GM12878 (cell line): ENCODE measurements around the gene SLC12A5. TPM values are rescaled to one million over a fixed set of nuclear protein-coding genes. Genes with fewer than 3 reads are reported as not detected.

Experiments
- ATAC-seq: fragments of 200-7000 bp; cut with Tn5 transposase; 3 replicates; pipeline ENCODE4 v1.9.1; 2020; ENCODE audit warnings: mild to moderate bottlenecking, moderate library complexity
- BruUV-seq: library from RNA; stranded (reverse); fragments of 400-500 nt; replicated peaks from 2 replicates; lab custom pipeline; 2021; lab: Mats Ljungman, UMichigan
- CTCF ChIA-PET: fragments of 300-600 bp; sonication (Branson Sonifier 250); formaldehyde crosslinking; extraction: SDS; loops from one replicate; lab custom pipeline; 2021; ENCODE audit warnings: inconsistent platforms; lab: Yijun Ruan, JAX
- POLR2A ChIA-PET: fragments of 350-600 bp; formaldehyde crosslinking; extraction: SDS; loops from one replicate; lab custom pipeline; 2021; ENCODE audit warnings: inconsistent platforms; lab: Charles Lee
- RAD21 ChIA-PET: fragments of 300-600 bp; sonication (Branson Sonifier 250); formaldehyde crosslinking; loops from one replicate; lab custom pipeline; 2023; ENCODE audit warnings: antibody characterized with exemption; ENCODE audit not compliant: unreplicated experiment; lab: Charles Lee
- SMC1A ChIA-PET: fragments of 300-600 bp; sonication (Branson Sonifier 250); formaldehyde crosslinking; loops from one replicate; lab custom pipeline; 2023; ENCODE audit not compliant: unreplicated experiment, uncharacterized antibody; lab: Charles Lee
- DNase-seq: peaks from one replicate; pipeline ENCODE4 v3.0.0-alpha.2; 2011; ENCODE audit warnings: low read depth, low spot score
- FAIRE-seq: peaks from 3 replicates; lab custom pipeline; 2011; peaks lifted over from hg19 to GRCh38; lab: Jason Lieb, UNC
- H2AFZ ChIP-seq: 2 replicates; pipeline ENCODE4 v1.6.0; 2011; ENCODE audit warnings: low read depth, low read length, control low read depth; ENCODE audit not compliant: control insufficient read depth
- H3K27ac ChIP-seq: 2 replicates; pipeline ENCODE4 v1.5.1; 2011; ENCODE audit warnings: control low read depth; ENCODE audit not compliant: control insufficient read depth, insufficient read depth
- H3K27me3 ChIP-seq, 2 experiments: replicated peaks in 1 of 2; 2 replicates each; pipeline versions ENCODE4 v1.6.0 to v1.6.1; 2011; ENCODE audit warnings: low read length in 1 of 2; ENCODE audit not compliant: control insufficient read depth in 2 of 2, insufficient read depth in 2 of 2
- H3K36me3 ChIP-seq, 2 experiments: 2 replicates each; pipeline ENCODE4 v1.5.1; 2011; ENCODE audit warnings: low read length in 1 of 2; ENCODE audit not compliant: control insufficient read depth in 2 of 2, insufficient read depth in 2 of 2
- H3K4me1 ChIP-seq: 2 replicates; pipeline ENCODE4 v1.6.1; 2011; ENCODE audit warnings: mild to moderate bottlenecking, low read length, moderate library complexity, mixed read lengths; ENCODE audit not compliant: control insufficient read depth, insufficient read depth
- H3K4me2 ChIP-seq: 2 replicates; pipeline ENCODE4 v1.6.0; 2011; ENCODE audit warnings: control low read depth; ENCODE audit not compliant: control insufficient read depth, insufficient read depth
- H3K4me3 ChIP-seq: fragments of 200-600 bp; sonication (generic); 2 replicates; pipeline ENCODE4 v1.5.1; 2016
- H3K79me2 ChIP-seq: 2 replicates; pipeline ENCODE4 v1.6.0; 2011; ENCODE audit warnings: low read length; ENCODE audit not compliant: control insufficient read depth, insufficient read depth
- H3K9ac ChIP-seq: 2 replicates; pipeline ENCODE4 v1.8.0; 2011; ENCODE audit warnings: low read length, control low read depth, mixed read lengths; ENCODE audit not compliant: control insufficient read depth, insufficient read depth
- H3K9me3 ChIP-seq: replicated peaks from 3 replicates; pipeline ENCODE4 v1.5.1; 2011; ENCODE audit warnings: mild to moderate bottlenecking, low read length; ENCODE audit not compliant: control insufficient read depth, insufficient read depth
- H4K20me1 ChIP-seq: 2 replicates; pipeline ENCODE4 v1.6.0; 2011; ENCODE audit not compliant: control insufficient read depth, insufficient read depth
- BACH1 ChIP-seq: fragments of 450-650 bp; IDR thresholded peaks from 2 replicates; pipeline ENCODE4 v1.6.1; 2017; ENCODE audit warnings: mild to moderate bottlenecking, borderline replicate concordance
- BCL11A ChIP-seq: IDR thresholded peaks from 2 replicates; pipeline ENCODE4 v1.6.1; 2011; ENCODE audit warnings: low read depth, low read length
- ESRRA ChIP-seq: IDR thresholded peaks from 2 replicates; pipeline ENCODE4 v1.6.1; 2012; ENCODE audit warnings: mild to moderate bottlenecking, low read length, improper control_type of control experiment
- ETV6 ChIP-seq, 2 experiments: fragments of 450-650 bp in 1 of 2; IDR thresholded peaks in 1 of 2; conservative IDR thresholded peaks in 1 of 2; 2 replicates each; pipeline ENCODE4 v1.6.1; 2014; ENCODE audit warnings: antibody characterized with exemption in 1 of 2, borderline replicate concordance in 1 of 2, low read depth in 1 of 2, mild to moderate bottlenecking in 1 of 2, moderate library complexity in 1 of 2
- JUNB ChIP-seq: IDR thresholded peaks from 2 replicates; pipeline ENCODE4 v1.6.1; 2016; ENCODE audit warnings: antibody characterized with exemption, mild to moderate bottlenecking
- POLR2AphosphoS2 ChIP-seq: IDR thresholded peaks from 2 replicates; pipeline ENCODE4 v1.6.1; 2011; ENCODE audit warnings: low read depth, mild to moderate bottlenecking, low read length, improper control_type of control experiment, moderate library complexity
- TAF1 ChIP-seq: IDR thresholded peaks from 2 replicates; pipeline ENCODE4 v1.6.1; 2011; ENCODE audit warnings: mild to moderate bottlenecking, low read depth, low read length, borderline replicate concordance
- TCF12 ChIP-seq: IDR thresholded peaks from 2 replicates; pipeline ENCODE4 v1.6.1; 2011; ENCODE audit warnings: low read depth, mild to moderate bottlenecking, low read length
- ZZZ3 ChIP-seq: IDR thresholded peaks from 2 replicates; pipeline ENCODE4 v1.6.1; 2011; ENCODE audit warnings: low read depth; ENCODE audit not compliant: control insufficient read depth, insufficient read length
- in situ Hi-C: fragments of 300-500 bp; cut with MboI; formaldehyde crosslinking; loops from 9 replicates; pipeline ENCODE4 v1.14.3; 2018; ENCODE audit warnings: mixed read lengths
- intact Hi-C: fragments of 100-400 bp; cut with micrococcal nuclease; formaldehyde crosslinking; loops from one replicate; pipeline ENCODE4 v1.14.2; 2022; ENCODE audit not compliant: unreplicated experiment
- polyA plus RNA-seq, 11 experiments: library from polyadenylated mRNA; depleted of rRNA in 4 of 11; unstranded in 6 of 11; stranded (reverse) in 5 of 11; fragments of >200 nt; fragmentation: Nextera tagmentation in 4 of 11; fragmentation: Illumina TruSeq in 1 of 11; extraction: Ambion mirVana in 4 of 11; extraction: Trizol in 1 of 11; gene quantifications; 1 replicate in 1 of 11; 2 replicates in 10 of 11; pipeline versions ENCODE4 v1.2.1 to v1.2.3, GENCODE V29; 2011 to 2016; ENCODE audit warnings: inconsistent platforms in 2 of 11, missing spikeins in 2 of 11, low read depth in 1 of 11
- total RNA-seq, 4 experiments: library from RNA; depleted of rRNA in 3 of 4; stranded (reverse); fragments of >200 nt in 3 of 4; fragmentation: Illumina TruSeq in 1 of 4; extraction: Trizol in 1 of 4; gene quantifications; 2 replicates each; pipeline versions ENCODE4 v1.2.1 to v1.2.3, GENCODE V29; 2013 to 2021
- TF ChIP-seq, protein P1 (sequence below): fragments of 150-350 bp; IDR thresholded peaks from 2 replicates; pipeline ENCODE4 v1.6.1; 2016; ENCODE audit warnings: low read depth, low read length
- TF ChIP-seq, protein P2 (sequence below): fragments of 450-650 bp; IDR thresholded peaks from 2 replicates; pipeline ENCODE4 v1.6.1; 2017; ENCODE audit warnings: mild to moderate bottlenecking, low read depth, inconsistent platforms; ENCODE audit not compliant: poor library complexity, severe bottlenecking

The SLC12A5 gene
- total and polyA plus RNA-seq, 10 of the 15 experiments (the other 5 are each of a cell fraction or from before 2014, with no cell fraction given): 0.26 to 2.7 (median 1.2) TPM

DNA sequence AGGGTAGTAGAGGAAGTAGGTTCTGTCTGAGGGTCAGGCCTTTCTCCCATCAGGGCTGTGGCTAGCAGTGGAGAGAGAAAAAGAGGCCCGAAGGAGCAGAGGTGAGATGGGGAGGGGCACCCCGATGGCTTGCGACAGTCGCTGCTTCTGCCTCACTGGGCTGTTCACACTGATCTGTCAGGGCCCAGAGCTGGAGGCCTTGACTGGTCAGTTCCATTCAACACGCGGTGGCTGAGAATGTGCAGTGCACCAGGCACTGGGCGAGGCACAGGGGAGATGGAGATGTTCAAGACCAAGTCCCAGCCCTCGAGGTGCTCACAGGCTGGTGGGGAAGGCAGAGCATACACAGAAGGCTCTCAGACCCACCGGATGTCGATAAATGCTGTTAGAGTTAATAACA is 21.4 kb downstream of the SLC12A5 start (continued):
- TF ChIP-seq, protein P1, sequence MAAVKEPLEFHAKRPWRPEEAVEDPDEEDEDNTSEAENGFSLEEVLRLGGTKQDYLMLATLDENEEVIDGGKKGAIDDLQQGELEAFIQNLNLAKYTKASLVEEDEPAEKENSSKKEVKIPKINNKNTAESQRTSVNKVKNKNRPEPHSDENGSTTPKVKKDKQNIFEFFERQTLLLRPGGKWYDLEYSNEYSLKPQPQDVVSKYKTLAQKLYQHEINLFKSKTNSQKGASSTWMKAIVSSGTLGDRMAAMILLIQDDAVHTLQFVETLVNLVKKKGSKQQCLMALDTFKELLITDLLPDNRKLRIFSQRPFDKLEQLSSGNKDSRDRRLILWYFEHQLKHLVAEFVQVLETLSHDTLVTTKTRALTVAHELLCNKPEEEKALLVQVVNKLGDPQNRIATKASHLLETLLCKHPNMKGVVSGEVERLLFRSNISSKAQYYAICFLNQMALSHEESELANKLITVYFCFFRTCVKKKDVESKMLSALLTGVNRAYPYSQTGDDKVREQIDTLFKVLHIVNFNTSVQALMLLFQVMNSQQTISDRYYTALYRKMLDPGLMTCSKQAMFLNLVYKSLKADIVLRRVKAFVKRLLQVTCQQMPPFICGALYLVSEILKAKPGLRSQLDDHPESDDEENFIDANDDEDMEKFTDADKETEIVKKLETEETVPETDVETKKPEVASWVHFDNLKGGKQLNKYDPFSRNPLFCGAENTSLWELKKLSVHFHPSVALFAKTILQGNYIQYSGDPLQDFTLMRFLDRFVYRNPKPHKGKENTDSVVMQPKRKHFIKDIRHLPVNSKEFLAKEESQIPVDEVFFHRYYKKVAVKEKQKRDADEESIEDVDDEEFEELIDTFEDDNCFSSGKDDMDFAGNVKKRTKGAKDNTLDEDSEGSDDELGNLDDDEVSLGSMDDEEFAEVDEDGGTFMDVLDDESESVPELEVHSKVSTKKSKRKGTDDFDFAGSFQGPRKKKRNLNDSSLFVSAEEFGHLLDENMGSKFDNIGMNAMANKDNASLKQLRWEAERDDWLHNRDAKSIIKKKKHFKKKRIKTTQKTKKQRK: no peak
- no peak for TF ChIP-seq ESRRA
- no peak for TF ChIP-seq TCF12
- no peak for TF ChIP-seq ETV6 (conservative IDR thresholded peaks at IDR 0.05 in 1 of 2, IDR thresholded peaks at IDR 0.05 in 1 of 2; ENCODE audit: borderline replicate concordance in 1 of 2, low read depth in 1 of 2)
- no peak for TF ChIP-seq TAF1
- TF ChIP-seq BACH1: no peak
- TF ChIP-seq, protein P2, sequence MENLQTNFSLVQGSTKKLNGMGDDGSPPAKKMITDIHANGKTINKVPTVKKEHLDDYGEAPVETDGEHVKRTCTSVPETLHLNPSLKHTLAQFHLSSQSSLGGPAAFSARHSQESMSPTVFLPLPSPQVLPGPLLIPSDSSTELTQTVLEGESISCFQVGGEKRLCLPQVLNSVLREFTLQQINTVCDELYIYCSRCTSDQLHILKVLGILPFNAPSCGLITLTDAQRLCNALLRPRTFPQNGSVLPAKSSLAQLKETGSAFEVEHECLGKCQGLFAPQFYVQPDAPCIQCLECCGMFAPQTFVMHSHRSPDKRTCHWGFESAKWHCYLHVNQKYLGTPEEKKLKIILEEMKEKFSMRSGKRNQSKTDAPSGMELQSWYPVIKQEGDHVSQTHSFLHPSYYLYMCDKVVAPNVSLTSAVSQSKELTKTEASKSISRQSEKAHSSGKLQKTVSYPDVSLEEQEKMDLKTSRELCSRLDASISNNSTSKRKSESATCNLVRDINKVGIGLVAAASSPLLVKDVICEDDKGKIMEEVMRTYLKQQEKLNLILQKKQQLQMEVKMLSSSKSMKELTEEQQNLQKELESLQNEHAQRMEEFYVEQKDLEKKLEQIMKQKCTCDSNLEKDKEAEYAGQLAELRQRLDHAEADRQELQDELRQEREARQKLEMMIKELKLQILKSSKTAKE: no peak

DNA sequence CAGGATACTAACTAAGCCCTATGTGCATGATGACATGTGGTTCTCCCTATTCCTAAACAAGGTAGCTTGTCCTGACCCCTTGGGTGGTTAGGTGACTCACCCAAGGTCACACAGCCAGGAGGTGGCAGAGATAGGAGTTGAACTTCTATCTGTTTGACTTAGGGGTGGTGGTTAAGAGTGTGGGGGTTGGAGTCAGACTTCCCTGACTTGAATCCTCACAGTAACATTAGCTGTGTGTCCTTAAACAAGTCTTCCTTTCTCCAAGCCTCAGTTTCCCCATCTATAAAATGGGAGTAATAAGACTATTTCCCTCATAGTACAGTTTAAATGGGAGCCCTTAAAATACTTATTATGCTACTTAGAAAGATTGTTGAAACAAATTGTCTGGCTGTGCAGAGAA is 21.9 kb downstream of the SLC12A5 start:
- no peak for DNase-seq
- Histone ChIP-seq H4K20me1 (no peaks in the 10 kb centered on the region), H3K9me3 (no peaks in the 10 kb centered on the region), H3K9ac (no peak overlapping the region), H3K4me1 (no peaks in the 10 kb centered on the region), H2AFZ (no peak overlapping the region), H3K4me2 (no peak overlapping the region), H3K36me3 (no peaks in the 10 kb centered on the region), H3K27me3 (peaks cover 0 to 5% of the 10 kb centered on the region in 2 experiments; a peak in 2 of 4 replicates), H3K79me2 (no peaks in the 10 kb centered on the region), H3K4me3 (no peak overlapping the region), H3K27ac (no peak overlapping the region)
- intact Hi-C loops: no loop called here
- ATAC-seq: no peak
- CTCF ChIA-PET: no interaction called here
- in situ Hi-C loops: no loop called here
- BruUV-seq: no TSS peak
- SMC1A ChIA-PET: no interaction called here
- FAIRE-seq: no peak
- POLR2A ChIA-PET: no interaction called here
- TF ChIP-seq POLR2AphosphoS2 (no peak), ZZZ3 (no peak), JUNB (no peak), BCL11A (no peak)
- RAD21 ChIA-PET: no interaction called here
